MCF 10A (cell line): ENCODE measurements around the gene CXCL8. TPM values are rescaled to one million over a fixed set of nuclear protein-coding genes. Genes with fewer than 3 reads are reported as not detected.

Source experiments
- BruUV-seq: library from RNA; stranded (reverse); fragments of 400-500 nt; replicated peaks from 2 replicates; lab custom pipeline; 2021; lab: Mats Ljungman, UMichigan
- CTCF ChIA-PET: fragments of 300-600 bp; sonication (Branson Sonifier 250); formaldehyde crosslinking; extraction: SDS; loops from one replicate; lab custom pipeline; 2021; ENCODE audit warnings: antibody characterized with exemption, inconsistent platforms; lab: Yijun Ruan, JAX
- POLR2A ChIA-PET: fragments of 300-600, 350-650 bp; sonication (Branson Sonifier 250); formaldehyde crosslinking; extraction: SDS; loops from one replicate; lab custom pipeline; 2020; ENCODE audit warnings: antibody characterized with exemption, inconsistent platforms; lab: Yijun Ruan, JAX
- DNase-seq: peaks from one replicate; pipeline ENCODE4 v3.0.0-alpha.2; 2018; ENCODE audit not compliant: unreplicated experiment
- H3K27ac Mint-ChIP-seq: one replicate; pipeline ENCODE4 v1.8.0; 2022; ENCODE audit warnings: mild to moderate bottlenecking, low read depth, mixed read lengths; ENCODE audit not compliant: unreplicated experiment
- H3K27me3 Mint-ChIP-seq: one replicate; pipeline ENCODE4 v1.8.0; 2022; ENCODE audit warnings: mixed read lengths; ENCODE audit not compliant: insufficient read depth, unreplicated experiment
- H3K36me3 Mint-ChIP-seq: one replicate; pipeline ENCODE4 v1.8.0; 2022; ENCODE audit warnings: mild to moderate bottlenecking, moderate library complexity, mixed read lengths; ENCODE audit not compliant: insufficient read depth, unreplicated experiment
- H3K4me1 Mint-ChIP-seq: one replicate; pipeline ENCODE4 v1.8.0; 2022; ENCODE audit warnings: mixed read lengths; ENCODE audit not compliant: insufficient read depth, unreplicated experiment
- H3K4me3 Mint-ChIP-seq: one replicate; pipeline ENCODE4 v1.8.0; 2022; ENCODE audit warnings: mild to moderate bottlenecking, moderate library complexity, mixed read lengths; ENCODE audit not compliant: unreplicated experiment
- H3K9me3 Mint-ChIP-seq: one replicate; pipeline ENCODE4 v1.8.0; 2022; ENCODE audit warnings: mixed read lengths; ENCODE audit not compliant: unreplicated experiment
- CTCF ChIP-seq: fragments of 200-600 bp; IDR thresholded peaks from one replicate; pipeline ENCODE4 v1.8.0; 2022; ENCODE audit warnings: antibody characterized with exemption, mild to moderate bottlenecking; ENCODE audit not compliant: unreplicated experiment
- intact Hi-C: fragments of 100-400 bp; cut with micrococcal nuclease; formaldehyde crosslinking; loops from 2 replicates; pipeline ENCODE4 v1.14.1; 2022
- total RNA-seq: library from RNA; stranded (reverse); gene quantifications from 2 replicates; pipeline ENCODE4 v1.2.3, GENCODE V29; 2022

CXCL8 gene
- total RNA-seq, 1 experiment from 2014 or later, result 36.2 TPM

DNA sequence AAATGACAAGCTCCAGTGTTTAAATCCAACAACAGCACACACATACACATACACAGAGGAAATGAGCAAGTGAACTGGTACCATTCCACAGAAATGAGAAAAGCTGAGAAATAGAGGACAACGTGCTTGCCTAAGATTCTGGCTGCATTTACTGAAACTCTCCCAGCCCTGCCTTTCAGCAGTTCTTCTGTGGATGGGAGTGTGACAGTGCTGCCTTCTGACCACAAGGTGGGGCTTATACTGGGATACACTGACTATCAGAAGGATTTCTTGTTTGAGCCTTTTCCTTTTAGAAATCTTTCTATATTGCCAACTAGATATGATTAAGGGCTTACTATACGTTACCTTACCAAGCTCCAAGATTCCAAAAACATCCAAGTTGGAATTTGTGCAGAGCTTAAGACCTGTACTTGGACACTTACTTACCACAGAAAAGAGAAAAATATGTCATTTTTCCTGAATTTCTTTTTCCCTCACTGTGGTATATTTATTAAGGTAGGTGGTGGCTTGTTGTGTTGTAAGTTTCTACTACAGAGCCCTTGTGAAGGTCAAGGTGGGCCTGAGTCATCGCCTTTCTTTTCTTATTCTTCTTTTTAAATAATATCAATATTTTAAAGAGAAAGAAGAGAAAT, 10.7 kb upstream of the CXCL8 start:
- H3K9me3 Mint-ChIP-seq, result no peaks in the 10 kb centered on the region
- peak; percentile 72 for TF ChIP-seq CTCF
- ChIA-PET CTCF (interaction anchor here (0.5 to 3.4 kb wide), 41 partner anchors 8 to 446 kb away, joined by 3 to 72 read pairs (median 5); partner anchors contain the start of gene CXCL8), POLR2A (interaction anchor here (0.8 to 1.7 kb wide), 7 partner anchors 9 to 139 kb away, joined by 3 to 8 read pairs (median 4); no protein-coding TSS in a partner anchor)
- peaks cover 42% of the 10 kb centered on the region for H3K4me1 Mint-ChIP-seq
- no peaks in the 10 kb centered on the region for H3K27me3 Mint-ChIP-seq
- no peak overlapping the region for H3K4me3 Mint-ChIP-seq
- intact Hi-C loops, result loop anchor here (1.0 kb wide), 4 partner anchors 67 to 405 kb away; no protein-coding TSS in a partner anchor
- H3K36me3 Mint-ChIP-seq, result peaks cover 6% of the 10 kb centered on the region
- no peak overlapping the region for H3K27ac Mint-ChIP-seq
- DNase-seq, result peak; percentile 81
- no TSS peak for BruUV-seq

DNA sequence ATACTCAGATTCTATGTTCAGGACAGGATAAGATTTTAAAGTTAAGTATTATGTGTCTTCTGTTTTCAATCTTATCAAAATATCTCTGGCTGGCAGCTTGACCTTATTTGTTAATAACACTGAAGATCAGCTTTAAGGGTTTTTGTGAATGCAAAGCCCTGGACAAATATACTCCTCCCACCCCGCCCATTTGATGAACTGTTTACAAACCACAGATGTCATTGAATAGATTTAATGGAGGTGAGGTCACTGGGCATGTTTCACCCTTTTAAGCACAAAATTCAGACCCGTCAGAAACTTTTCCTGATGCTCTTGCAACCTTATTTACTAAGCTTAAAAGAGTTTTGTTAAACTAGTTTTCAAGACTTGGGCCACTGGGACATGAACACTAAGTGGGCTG, 10.1 kb upstream of the CXCL8 start:
- Mint-ChIP-seq H3K36me3 (peaks cover 6% of the 10 kb centered on the region), H3K9me3 (no peaks in the 10 kb centered on the region), H3K4me3 (no peak overlapping the region), H3K4me1 (peaks cover 42% of the 10 kb centered on the region), H3K27me3 (no peaks in the 10 kb centered on the region), H3K27ac (no peak overlapping the region)
- no peak for DNase-seq
- intact Hi-C loops, result no loop called here
- ChIA-PET POLR2A (interaction anchor here (0.7 to 1.7 kb wide), 8 partner anchors 9 to 138 kb away, joined by 3 to 8 read pairs (median 4); no protein-coding TSS in a partner anchor), CTCF (interaction anchor here (0.6 to 3.4 kb wide), 40 partner anchors 9 to 421 kb away, joined by 3 to 72 read pairs (median 5); partner anchors contain the start of genes CXCL6 and CXCL8)
- BruUV-seq, result no TSS peak
- no peak for TF ChIP-seq CTCF

DNA sequence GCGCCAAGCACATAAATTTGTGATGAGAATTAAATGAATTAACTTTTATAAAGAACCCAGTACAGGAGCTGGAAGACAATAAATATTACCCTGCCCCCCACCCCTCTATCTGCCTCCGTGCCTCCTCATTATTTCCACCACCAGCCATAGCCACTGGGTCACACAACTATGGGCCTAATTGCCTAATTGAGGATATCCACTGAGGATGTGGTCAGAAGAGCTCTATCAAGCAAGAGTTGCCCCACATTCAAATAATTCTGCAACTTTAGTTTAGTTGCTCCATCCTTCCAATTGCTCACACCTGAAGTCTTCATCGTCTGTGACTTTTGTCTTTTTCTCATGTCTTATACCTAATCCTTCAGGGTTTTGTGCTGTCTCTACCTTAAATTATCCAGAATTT, 9.5 kb upstream of the CXCL8 start:
- no peak for TF ChIP-seq CTCF
- H3K36me3 Mint-ChIP-seq, result peaks cover 6% of the 10 kb centered on the region
- POLR2A ChIA-PET, result interaction anchor here (0.9 to 1.7 kb wide), 5 partner anchors 10 to 137 kb away, joined by 3 to 8 read pairs (median 5); no protein-coding TSS in a partner anchor
- H3K9me3 Mint-ChIP-seq, result no peaks in the 10 kb centered on the region
- no peak overlapping the region for H3K4me3 Mint-ChIP-seq
- H3K27ac Mint-ChIP-seq, result no peak overlapping the region
- no peak for DNase-seq
- intact Hi-C loops, result no loop called here
- no peaks in the 10 kb centered on the region for H3K27me3 Mint-ChIP-seq
- CTCF ChIA-PET, result interaction anchor here (0.6 to 3.4 kb wide), 21 partner anchors 9 to 422 kb away, joined by 3 to 72 read pairs (median 4); partner anchors contain the start of gene CXCL6
- no TSS peak for BruUV-seq
- peaks cover 38% of the 10 kb centered on the region for H3K4me1 Mint-ChIP-seq

- H3K4me1 Mint-ChIP-seq, result peaks cover 25% of the 10 kb centered on the region
- H3K36me3 Mint-ChIP-seq, result no peaks in the 10 kb centered on the region
- H3K9me3 Mint-ChIP-seq, result no peaks in the 10 kb centered on the region
- TF ChIP-seq CTCF, result no peak
- ChIA-PET CTCF (interaction anchor here (3.2 to 3.4 kb wide), 3 partner anchors 69 to 191 kb away, joined by 9 to 72 read pairs (median 31); no protein-coding TSS in a partner anchor), POLR2A (no interaction called here)
- intact Hi-C loops, result no loop called here
- peak; percentile 24 for DNase-seq
- no peak overlapping the region for H3K27ac Mint-ChIP-seq
- no TSS peak for BruUV-seq
- no peak overlapping the region for H3K4me3 Mint-ChIP-seq
- no peaks in the 10 kb centered on the region for H3K27me3 Mint-ChIP-seq
These were observed 8.3 kb upstream of the CXCL8 start for GRCh38 chr4:73731968-73732610.
